Measurements from ENCODE around the gene MCTP2. TPM values are rescaled to one million over a fixed set of nuclear protein-coding genes. Genes with fewer than 3 reads are reported as not detected.

The MCTP2 gene
- polyA plus RNA-seq, 3 donors: 2.4 to 7.4 (median 7.3) TPM

DNA sequence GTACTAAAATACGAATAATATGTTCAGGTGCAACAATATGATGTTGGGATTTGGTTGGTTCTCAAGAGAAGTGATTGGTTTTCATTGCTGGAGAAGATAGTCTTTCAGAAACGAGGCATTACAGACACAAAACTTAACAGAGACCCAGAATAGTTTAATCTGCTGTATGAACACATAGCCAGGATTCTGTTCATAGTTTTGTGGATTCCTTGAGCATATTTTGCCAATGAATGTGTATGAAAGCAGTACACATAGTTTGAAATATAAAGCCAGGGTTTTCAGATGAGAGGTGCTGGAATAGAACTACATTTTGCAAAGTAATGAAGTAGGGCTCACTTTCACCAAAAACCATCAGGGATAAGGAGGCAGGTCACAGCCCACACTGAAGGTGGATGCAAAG lies 5.7 kb upstream of the MCTP2 start:
- Histone ChIP-seq H3K27ac (ENCODE audit: low read depth in 1 of 2, low read length in 2 of 2) (no peak overlapping the region), H3K4me2 (replicated peaks; ENCODE audit: extremely low read depth, low read length, poor library complexity, severe bottlenecking) (no peak overlapping the region), H3K4me1 (ENCODE audit: control insufficient read depth in 1 of 2, insufficient read depth in 2 of 2, low read length in 2 of 2) (peaks cover 16 to 17% of the 10 kb centered on the region in 2 donors), H3K79me2 (ENCODE audit: insufficient read depth, low read length) (no peaks in the 10 kb centered on the region), H3K4me3 (replicated peaks in 1 of 3; ENCODE audit: low read depth in 2 of 3, low read length in 3 of 3) (no peak overlapping the region), H3K9me3 (replicated peaks in 1 of 2; ENCODE audit: control insufficient read depth in 1 of 2, insufficient read depth in 1 of 2, low read length in 2 of 2) (no peaks in the 10 kb centered on the region), H4K20me1 (ENCODE audit: insufficient read depth, low read length) (no peaks in the 10 kb centered on the region), H2AFZ (ENCODE audit: insufficient read depth, low read depth, low read length, poor library complexity, severe bottlenecking) (no peak overlapping the region), H3K27me3 (ENCODE audit: control insufficient read depth in 2 of 2, insufficient read depth in 2 of 2, low read length in 2 of 2) (peaks cover 0 to 2% of the 10 kb centered on the region in 2 donors), H3K36me3 (replicated peaks in 1 of 2; ENCODE audit: control insufficient read depth in 1 of 2, insufficient read depth in 2 of 2, low read length in 2 of 2) (no peaks in the 10 kb centered on the region), H3K9ac (ENCODE audit: insufficient read depth, low read length, poor library complexity, severe bottlenecking) (no peak overlapping the region)
- H3K4me3 Mint-ChIP-seq: no peak overlapping the region
- DNase-seq: no peak
- no peaks in the 10 kb centered on the region for H3K36me3 Mint-ChIP-seq
- no peak overlapping the region for H3K27ac Mint-ChIP-seq
- no CpG with 5 or more reads among the region's 2 CpGs for WGBS (ENCODE audit: insufficient coverage)
- H3K4me1 Mint-ChIP-seq: peaks cover 20% of the 10 kb centered on the region
- peaks cover 1 to 8% (median 7%) of the 10 kb centered on the region in 3 donors for H3K27me3 Mint-ChIP-seq (ENCODE audit: low read depth in 3 of 3)
- intact Hi-C loops (cut with micrococcal nuclease): no loop called here
- TF ChIP-seq, protein P1, sequence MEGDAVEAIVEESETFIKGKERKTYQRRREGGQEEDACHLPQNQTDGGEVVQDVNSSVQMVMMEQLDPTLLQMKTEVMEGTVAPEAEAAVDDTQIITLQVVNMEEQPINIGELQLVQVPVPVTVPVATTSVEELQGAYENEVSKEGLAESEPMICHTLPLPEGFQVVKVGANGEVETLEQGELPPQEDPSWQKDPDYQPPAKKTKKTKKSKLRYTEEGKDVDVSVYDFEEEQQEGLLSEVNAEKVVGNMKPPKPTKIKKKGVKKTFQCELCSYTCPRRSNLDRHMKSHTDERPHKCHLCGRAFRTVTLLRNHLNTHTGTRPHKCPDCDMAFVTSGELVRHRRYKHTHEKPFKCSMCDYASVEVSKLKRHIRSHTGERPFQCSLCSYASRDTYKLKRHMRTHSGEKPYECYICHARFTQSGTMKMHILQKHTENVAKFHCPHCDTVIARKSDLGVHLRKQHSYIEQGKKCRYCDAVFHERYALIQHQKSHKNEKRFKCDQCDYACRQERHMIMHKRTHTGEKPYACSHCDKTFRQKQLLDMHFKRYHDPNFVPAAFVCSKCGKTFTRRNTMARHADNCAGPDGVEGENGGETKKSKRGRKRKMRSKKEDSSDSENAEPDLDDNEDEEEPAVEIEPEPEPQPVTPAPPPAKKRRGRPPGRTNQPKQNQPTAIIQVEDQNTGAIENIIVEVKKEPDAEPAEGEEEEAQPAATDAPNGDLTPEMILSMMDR (IDR thresholded peaks at IDR 0.05): no peak
- peaks cover 0 to 3% (median 0%) of the 10 kb centered on the region in 7 donors for H3K9me3 Mint-ChIP-seq

DNA sequence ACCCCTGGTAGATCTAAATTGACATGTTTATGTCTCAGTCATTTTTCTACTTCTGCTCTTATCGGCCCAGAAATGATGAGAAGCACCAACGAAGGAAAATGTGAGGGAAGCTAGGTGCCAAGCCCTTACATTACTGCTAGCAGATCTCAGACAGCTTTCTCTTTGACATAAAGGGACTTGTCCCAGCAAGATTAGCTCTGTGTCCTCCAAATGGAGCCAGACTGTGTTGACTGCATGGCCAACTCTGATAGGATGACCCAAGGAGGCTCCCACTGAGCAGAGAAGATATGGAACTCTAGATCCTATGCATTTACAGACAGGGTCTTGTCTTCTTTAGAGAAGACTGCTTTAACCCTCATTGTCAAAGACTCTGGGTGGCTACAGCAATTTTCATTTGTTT lies 2.8 kb upstream of the MCTP2 start:
- no peak overlapping the region for H3K4me2 ChIP-seq (replicated peaks; ENCODE audit: extremely low read depth, low read length, poor library complexity, severe bottlenecking)
- H3K27ac ChIP-seq (ENCODE audit: low read depth in 1 of 2, low read length in 2 of 2): no peak overlapping the region
- Mint-ChIP-seq H3K4me3 (peak overlapping the region in 1 of 2 donors; percentile 4), H3K27me3 (ENCODE audit: low read depth in 3 of 3) (peaks cover 5 to 12% (median 10%) of the 10 kb centered on the region in 3 donors), H3K27ac (peak overlapping the region in 1 of 7 donors; percentile 99), H3K4me1 (peaks cover 41% of the 10 kb centered on the region), H3K9me3 (no peaks in the 10 kb centered on the region), H3K36me3 (no peaks in the 10 kb centered on the region)
- H3K4me1 ChIP-seq (ENCODE audit: control insufficient read depth in 1 of 2, insufficient read depth in 2 of 2, low read length in 2 of 2): peaks cover 39 to 44% of the 10 kb centered on the region in 2 donors
- peaks cover 5% of the 10 kb centered on the region for H3K79me2 ChIP-seq (ENCODE audit: insufficient read depth, low read length)
- H3K9me3 ChIP-seq (replicated peaks in 1 of 2; ENCODE audit: control insufficient read depth in 1 of 2, insufficient read depth in 1 of 2, low read length in 2 of 2): no peaks in the 10 kb centered on the region
- H3K4me3 ChIP-seq (replicated peaks in 1 of 3; ENCODE audit: low read depth in 2 of 3, low read length in 3 of 3): no peak overlapping the region
- H4K20me1 ChIP-seq (ENCODE audit: insufficient read depth, low read length): no peaks in the 10 kb centered on the region
- no CpG with 5 or more reads among the region's 2 CpGs for WGBS (ENCODE audit: insufficient coverage)
- no peak overlapping the region for H3K9ac ChIP-seq (ENCODE audit: insufficient read depth, low read length, poor library complexity, severe bottlenecking)
- TF ChIP-seq, protein P1 (IDR thresholded peaks at IDR 0.05): no peak
- H3K27me3 ChIP-seq (ENCODE audit: control insufficient read depth in 2 of 2, insufficient read depth in 2 of 2, low read length in 2 of 2): peaks cover 2 to 9% of the 10 kb centered on the region in 2 donors
- no peak for DNase-seq
- H3K36me3 ChIP-seq (replicated peaks in 1 of 2; ENCODE audit: control insufficient read depth in 1 of 2, insufficient read depth in 2 of 2, low read length in 2 of 2): no peaks in the 10 kb centered on the region
- intact Hi-C loops (cut with micrococcal nuclease): no loop called here
- H2AFZ ChIP-seq (ENCODE audit: insufficient read depth, low read depth, low read length, poor library complexity, severe bottlenecking): no peak overlapping the region

Data from CD14-positive monocyte (primary cell).